ENCODE measurements around the gene XYLT1.

XYLT1 gene

GRCh38 chr16:17457997-17458396 is 12.8 kb downstream of the XYLT1 start:
- no peak for DNase-seq

GRCh38 chr16:17457513-17457912 is 13.2 kb downstream of the XYLT1 start:
- DNase-seq, result no peak

- no peak for DNase-seq
These were observed 16.5 kb downstream of the XYLT1 start for GRCh38 chr16:17454162-17454730.

- no peak for DNase-seq
These were observed 17.3 kb downstream of the XYLT1 start for GRCh38 chr16:17453364-17454038.

DNA sequence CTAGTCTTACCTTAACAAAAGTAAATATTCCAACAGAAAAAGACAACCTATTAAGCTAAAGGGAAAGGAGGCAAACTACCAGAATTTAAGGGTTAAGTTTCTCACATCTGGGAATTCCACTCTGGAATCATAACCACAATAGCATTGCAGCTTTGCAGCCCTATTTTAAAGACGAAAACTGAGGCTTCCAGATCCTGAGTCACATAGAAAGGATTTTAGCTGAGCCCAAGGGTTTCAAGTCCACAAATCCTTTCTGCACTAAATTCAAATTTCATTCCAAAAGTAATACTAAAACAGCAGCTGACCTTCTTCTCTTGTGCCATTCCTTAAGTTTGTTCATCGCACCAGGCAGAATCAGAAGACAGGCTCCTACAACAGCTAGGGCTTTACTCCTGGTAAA is 17.8 kb downstream of the XYLT1 start:
- no peak for DNase-seq

DNA sequence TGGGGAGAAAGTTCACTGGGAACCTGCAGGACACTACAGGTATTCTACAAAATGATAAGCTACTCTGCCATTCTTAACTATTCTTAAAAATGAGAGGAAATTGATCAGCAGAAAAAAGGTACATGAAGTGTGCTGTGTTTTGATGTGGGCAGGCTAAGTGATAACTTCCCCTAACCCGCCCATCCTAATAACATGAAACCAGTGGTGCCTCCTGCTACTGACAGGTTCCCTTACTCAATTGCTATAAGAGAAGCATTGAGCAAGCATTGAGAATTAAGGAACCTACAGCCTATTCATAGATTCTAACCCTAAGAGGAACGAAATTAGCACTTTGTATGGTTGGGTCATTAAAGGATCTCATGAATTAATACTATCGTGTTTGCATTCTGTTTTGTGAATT is 18.9 kb downstream of the XYLT1 start:
- DNase-seq, result no peak

GRCh38 chr16:17450291-17450690 is 20.5 kb downstream of the XYLT1 start:
- DNase-seq, result no peak

DNA sequence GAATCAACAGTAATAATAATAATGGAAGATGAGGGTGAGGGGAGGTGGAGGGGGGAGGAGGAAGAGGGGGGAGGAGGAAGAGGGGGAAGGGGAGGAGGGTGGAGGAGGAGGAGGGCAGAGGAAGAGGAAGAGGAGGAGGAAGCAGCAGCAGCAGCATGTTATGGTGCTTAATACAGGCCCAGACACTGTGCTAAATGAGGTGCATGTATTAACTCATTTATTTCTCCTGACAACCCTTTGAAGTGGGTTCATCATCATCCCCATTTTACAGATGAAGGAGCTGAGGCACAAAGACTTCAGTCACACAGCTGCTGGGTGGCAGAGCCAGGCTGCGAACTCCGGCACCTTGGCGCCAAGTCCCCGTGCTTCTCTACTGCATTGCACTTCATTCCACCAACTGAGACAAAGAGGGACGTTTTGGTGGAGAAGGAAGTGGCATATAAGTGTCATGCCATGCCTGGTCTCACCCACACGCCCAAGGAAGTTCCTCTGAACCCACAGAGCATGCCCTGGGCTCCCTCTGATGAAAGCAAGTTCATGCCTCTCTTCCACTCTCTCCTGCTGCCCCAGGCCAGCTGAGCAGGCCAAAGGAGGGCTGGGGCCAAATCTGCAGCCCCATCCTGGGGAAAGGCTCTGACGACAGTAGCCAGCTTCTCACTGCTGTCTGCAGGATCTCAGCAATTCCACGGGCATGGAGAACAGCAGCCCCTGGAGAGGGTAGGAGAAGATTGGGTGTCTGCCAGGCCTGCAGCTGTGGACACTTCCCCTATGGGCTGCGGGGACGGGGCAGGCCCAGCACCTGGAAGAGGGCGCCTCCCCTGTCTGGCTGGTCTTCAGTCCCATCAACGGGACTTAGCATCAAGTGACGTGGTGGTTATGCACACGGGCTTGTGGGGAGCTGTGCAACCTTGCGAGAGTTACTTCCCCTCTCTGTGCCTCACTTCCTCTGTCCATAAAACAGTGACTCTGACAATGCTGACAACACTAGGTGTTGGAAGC is 21.8 kb downstream of the XYLT1 start:
- no peak for DNase-seq

DNA sequence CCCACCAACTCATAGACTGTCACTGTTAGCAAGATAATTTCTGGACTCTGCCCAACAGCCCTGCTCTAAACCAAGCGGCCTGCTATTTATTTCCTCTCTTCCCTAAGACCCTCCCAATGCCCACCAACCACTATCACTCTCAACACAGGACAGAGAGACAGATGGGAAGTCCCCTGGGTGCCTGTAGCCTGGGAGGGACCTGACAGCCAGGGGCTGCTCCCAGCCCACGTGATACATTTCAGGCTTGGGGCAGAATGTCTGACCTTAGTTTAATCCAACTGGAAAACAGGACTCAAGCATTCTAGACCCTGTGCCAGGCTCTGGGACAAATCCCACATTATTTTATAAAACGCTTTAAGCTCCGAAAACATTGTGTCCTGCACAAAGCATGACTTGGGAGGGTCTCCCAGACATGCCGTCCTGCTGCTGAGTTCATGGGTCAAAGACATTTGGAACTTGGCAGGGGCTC is 23.6 kb downstream of the XYLT1 start:
- no peak for DNase-seq

DNA sequence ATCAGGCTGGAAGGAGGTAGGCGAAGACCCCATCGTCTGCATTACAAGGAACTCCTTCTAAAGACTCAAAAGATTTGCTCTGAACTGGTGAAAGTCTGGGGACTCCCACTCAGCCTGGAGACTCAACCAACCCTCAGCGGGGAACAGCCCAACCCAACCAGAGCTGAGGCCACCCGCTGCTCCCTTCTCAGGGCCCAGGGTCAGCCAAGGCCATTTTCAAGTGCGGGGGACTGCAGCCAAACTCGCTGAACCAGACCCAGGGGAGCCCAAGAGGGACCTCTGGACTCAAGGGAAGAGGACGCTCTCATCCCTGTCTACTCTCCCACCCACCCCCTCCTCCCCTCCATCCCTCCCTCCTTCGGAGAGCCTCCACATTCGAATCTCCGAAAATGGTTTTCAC is 24.1 kb downstream of the XYLT1 start:
- no peak for DNase-seq

DNA sequence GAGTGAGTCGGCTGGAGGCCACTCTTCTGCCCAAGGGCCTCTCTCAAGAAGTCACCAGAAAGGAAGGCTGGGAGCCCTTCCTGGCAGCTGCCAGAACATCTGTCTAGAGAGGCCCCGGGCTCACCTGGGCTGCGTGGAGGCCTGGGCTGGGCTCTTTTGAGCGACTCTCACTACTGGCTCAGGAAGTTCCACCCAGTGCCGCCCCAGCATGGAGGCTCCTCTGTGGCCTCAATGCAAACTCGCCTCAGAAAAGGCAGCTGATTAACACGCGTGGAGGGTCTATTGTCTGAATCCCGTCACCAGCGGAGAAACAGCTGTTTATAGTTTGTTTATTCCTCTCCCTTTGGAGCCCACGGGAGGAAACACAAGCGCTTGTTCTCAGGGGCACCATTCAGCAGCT is 25.3 kb downstream of the XYLT1 start:
- no peak for DNase-seq

GRCh38 chr16:17444658-17445057 is 26.1 kb downstream of the XYLT1 start:
- no peak for DNase-seq

DNA sequence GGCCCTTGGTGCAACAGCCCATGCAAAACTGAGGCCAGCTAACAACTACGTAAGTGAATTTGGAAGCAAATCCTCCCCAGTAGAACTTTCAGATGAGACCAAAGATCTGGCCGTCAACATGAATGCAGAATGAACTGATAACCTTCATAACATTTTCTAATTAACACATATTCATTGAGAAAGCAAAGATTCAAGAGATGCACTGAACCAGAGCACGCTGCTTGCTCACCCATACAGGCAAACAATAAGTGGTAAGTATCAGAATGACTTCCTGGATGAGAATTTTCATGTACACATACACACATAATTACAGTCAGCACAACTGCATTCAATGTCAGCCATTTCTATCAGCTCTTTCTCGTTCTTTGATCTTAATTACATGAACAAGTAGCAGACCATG is 30.6 kb downstream of the XYLT1 start:
- DNase-seq, result no peak

DNA sequence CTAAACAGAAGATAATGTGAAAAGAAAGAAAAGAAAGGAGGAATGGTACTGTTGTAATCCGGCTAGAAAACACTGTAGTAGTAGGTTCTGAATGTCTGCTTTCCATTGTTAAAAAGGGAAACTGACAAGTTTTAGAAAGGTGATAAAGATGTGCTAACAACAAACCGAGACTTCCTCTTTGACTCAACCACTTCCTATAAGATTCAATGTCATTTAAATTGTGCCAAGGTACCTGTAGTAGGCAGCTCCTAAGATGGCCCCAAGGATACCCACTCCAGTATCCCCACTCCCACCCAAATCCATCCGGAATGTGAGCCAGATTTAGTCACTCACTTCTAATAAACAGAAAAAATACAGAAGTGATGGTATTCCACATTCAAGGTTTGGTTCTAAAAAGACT is 31.2 kb downstream of the XYLT1 start:
- no peak for DNase-seq

DNA sequence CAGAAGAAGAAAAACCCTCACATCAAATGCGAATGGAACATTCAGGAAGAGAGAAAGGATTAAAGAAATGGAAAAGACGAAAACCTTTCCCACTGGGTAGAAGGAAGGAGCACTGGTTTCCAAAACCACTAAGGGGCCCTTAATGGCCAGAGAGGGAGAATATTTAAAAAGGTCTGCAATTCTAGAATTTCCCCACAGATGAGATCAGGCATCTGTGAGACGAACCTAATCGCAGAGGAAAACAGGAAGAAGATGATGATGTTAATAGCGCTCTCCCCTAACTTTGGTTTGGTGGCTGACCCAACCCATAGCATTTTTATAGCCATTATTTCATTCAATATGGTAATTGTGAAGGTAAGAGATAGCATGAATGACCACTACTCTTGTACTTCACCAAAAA is 32.8 kb downstream of the XYLT1 start:
- DNase-seq, result no peak

DNA sequence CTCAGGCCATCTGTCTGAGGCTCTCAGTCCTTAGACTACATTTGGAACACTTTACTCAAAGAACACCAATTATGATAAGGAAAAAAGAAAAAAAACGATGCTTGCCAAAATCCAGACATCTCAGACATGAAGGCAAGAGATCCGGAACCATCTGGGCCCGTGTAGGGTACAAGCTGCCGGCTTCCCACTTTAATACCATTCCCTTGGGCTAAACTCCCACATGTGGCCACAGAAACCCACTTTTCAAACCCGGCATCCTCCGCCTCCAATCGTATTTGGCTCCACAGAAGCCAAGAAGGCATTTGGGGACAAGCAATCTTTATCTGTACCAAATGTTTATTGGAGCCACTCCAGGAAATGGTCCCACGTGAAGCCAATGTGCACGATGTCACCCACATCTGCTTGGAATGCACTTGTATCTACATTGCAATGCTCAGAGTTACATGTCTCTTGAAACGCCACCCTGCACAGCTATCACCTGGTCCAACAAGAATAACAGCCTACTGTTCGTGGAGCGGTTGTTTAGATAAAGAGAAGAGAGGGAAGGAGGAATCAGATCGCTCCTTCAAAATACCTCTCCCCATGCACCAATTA is 33.5 kb downstream of the XYLT1 start:
- DNase-seq, result no peak

DNA sequence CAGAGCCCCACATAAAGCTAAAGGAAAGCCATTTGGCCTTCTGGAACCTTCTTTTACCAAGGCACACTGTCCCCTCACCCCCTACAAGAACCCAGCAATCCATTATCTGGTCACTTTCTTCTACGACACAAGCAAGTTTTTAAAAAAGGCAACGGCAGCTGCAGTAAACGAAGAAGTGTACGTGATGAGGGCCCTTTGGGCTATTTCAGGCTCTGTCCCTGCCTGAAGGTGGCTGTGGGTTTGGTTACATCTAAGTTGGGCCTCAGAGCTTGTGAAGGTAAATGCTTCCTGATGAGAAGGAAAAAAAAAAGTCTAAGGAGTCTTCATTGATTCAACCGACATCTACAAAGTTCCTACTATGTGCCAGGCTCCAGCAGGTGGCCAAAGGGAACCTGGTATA is 35.4 kb downstream of the XYLT1 start:
- DNase-seq, result no peak

DNA sequence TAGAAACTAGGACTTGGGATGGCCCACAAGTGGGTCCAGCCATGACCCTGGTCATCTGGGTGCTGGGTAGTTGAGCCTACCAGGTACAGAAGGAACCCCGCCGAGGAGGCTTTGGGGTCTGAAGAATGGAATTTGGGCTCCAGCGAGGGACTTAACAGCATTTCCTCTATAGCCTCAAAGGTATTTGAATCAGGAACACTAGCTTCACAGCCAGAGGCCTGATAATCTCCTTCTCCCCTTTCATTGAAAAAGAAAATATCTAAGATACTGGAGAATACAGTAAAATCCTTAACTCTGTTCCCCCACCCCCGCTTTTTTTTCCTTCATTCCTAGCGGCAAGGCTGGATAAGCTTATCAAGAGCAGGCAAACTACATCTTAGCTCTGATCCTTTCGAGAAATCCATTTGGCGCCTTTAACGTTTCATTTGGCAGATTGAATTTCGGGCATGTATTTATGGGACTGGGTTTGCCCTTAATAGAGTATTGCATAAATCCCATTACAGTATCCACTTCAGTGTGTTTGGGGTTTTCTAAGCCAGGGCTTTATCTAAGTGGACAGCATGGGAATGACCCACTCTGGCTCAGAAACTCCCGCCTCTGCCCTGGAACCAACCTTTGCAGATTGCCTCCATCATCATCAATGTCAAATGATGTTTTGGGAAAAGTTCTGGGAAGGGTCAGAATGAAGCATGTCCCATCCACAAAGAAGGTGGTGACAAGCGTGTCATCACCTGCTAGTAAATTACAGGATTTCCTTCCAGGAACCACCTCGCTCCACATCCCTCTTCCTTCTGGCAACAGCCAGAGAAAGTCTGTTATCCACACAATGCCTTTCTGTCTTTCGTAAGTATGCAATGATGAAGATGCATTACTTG is 36.9 kb downstream of the XYLT1 start:
- DNase-seq, result no peak

GRCh38 chr16:17432901-17433576 is 37.7 kb downstream of the XYLT1 start:
- no peak for DNase-seq

GRCh38 chr16:17431968-17432625 is 38.7 kb downstream of the XYLT1 start:
- no peak for DNase-seq

GRCh38 chr16:17431012-17431411 is 39.7 kb downstream of the XYLT1 start:
- no peak for DNase-seq

Measured in stimulated activated CD4-positive, alpha-beta T cell treated with anti-CD3 and anti-CD28 coated beads, Interleukin-12 subunit alpha, Interleukin-12 subunit beta, amount 100 ng/mL, for 4 hours (primary cell).